ENCODE results near the gene GAPVD1. TPM values are rescaled to one million over a fixed set of nuclear protein-coding genes. Genes with fewer than 3 reads are reported as not detected.
"Not testable (repeated sequence)": the region's sequence is repeated elsewhere in the genome, so short reads cannot be mapped to it uniquely, and the experiment has no call there.

The GAPVD1 gene
- total RNA-seq, 4 donors from 2014 or later, result 56.8 to 66.6 (median 63.9) TPM

- no peak overlapping the region for H3K4me3 ChIP-seq
- DNase-seq (ENCODE audit: low spot score in 2 of 2), result no peak
- no peak overlapping the region for H3K27ac ChIP-seq
- no peaks in the 10 kb centered on the region for H3K27me3 ChIP-seq
- no peaks in the 10 kb centered on the region for H3K9me3 ChIP-seq
- H3K36me3 ChIP-seq, result peaks cover 0 to 5% (median 0%) of the 10 kb centered on the region in 3 donors
- TF ChIP-seq EP300 (IDR thresholded peaks at IDR 0.05), result peak in 1 of 2 donors; percentile 32
- TF ChIP-seq CTCF (IDR thresholded peaks at IDR 0.05), result no peak
- H3K4me1 ChIP-seq, result peaks cover 0 to 15% (median 11%) of the 10 kb centered on the region in 4 donors
- WGBS, 2 donors, result 50 to 57% methylated on average over 2 of the region's 2 CpGs
These were observed 2.6 kb upstream of the GAPVD1 start for GRCh38 chr9:125258832-125259534.

GRCh38 chr9:125260561-125260960 lies 1.1 kb upstream of the GAPVD1 start:
- Histone ChIP-seq H3K4me3 (no peak overlapping the region), H3K4me1 (peaks cover 0 to 24% (median 14%) of the 10 kb centered on the region in 4 donors), H3K36me3 (peaks cover 0 to 6% (median 0%) of the 10 kb centered on the region in 3 donors), H3K9me3 (no peaks in the 10 kb centered on the region), H3K27me3 (no peaks in the 10 kb centered on the region), H3K27ac (peak overlapping the region in 1 of 4 donors; percentile 89)
- no peak for DNase-seq (ENCODE audit: low spot score in 2 of 2)
- TF ChIP-seq EP300 (IDR thresholded peaks at IDR 0.05), result no peak
- TF ChIP-seq CTCF (IDR thresholded peaks at IDR 0.05), result no peak
- no peak for TF ChIP-seq POLR2A (IDR thresholded peaks at IDR 0.05)

- TF ChIP-seq POLR2A (IDR thresholded peaks at IDR 0.05) (no peak), EP300 (IDR thresholded peaks at IDR 0.05) (no peak), CTCF (IDR thresholded peaks at IDR 0.05) (no peak)
- Histone ChIP-seq H3K27ac (peak overlapping the region; percentile 79 to 89 (median 85)), H3K4me3 (peak overlapping the region; percentile 88 to 96 (median 94)), H3K4me1 (peaks cover 0 to 24% (median 14%) of the 10 kb centered on the region in 4 donors), H3K27me3 (no peaks in the 10 kb centered on the region), H3K9me3 (no peaks in the 10 kb centered on the region), H3K36me3 (peaks cover 0 to 16% (median 0%) of the 10 kb centered on the region in 3 donors)
- DNase-seq (ENCODE audit: low spot score in 2 of 2), result no peak
- WGBS, 2 donors, result 13 to 16% methylated on average over 11 of the region's 11 CpGs
These were observed 817 bp downstream of the GAPVD1 start for GRCh38 chr9:125262294-125262991.

- not testable (repeated sequence) for DNase-seq (ENCODE audit: low spot score in 2 of 2)
These were observed 2.4 kb downstream of the GAPVD1 start for GRCh38 chr9:125264068-125264467.

GRCh38 chr9:125268394-125269013 lies 6.9 kb downstream of the GAPVD1 start:
- H3K4me3 ChIP-seq, result no peak overlapping the region
- H3K9me3 ChIP-seq, result no peaks in the 10 kb centered on the region
- WGBS, 2 donors, result 58% methylated on average over 6 of the region's 6 CpGs
- H3K4me1 ChIP-seq, result peaks cover 0 to 54% (median 23%) of the 10 kb centered on the region in 4 donors
- TF ChIP-seq POLR2A (IDR thresholded peaks at IDR 0.05), result no peak
- no peak for TF ChIP-seq EP300 (IDR thresholded peaks at IDR 0.05)
- DNase-seq (ENCODE audit: low spot score in 2 of 2), result no peak
- H3K27ac ChIP-seq, result peak overlapping the region in 2 of 4 donors; percentile 48 to 54
- H3K36me3 ChIP-seq, result peaks cover 0 to 20% (median 0%) of the 10 kb centered on the region in 3 donors
- no peaks in the 10 kb centered on the region for H3K27me3 ChIP-seq

More at GRCh38 chr9:125264068-125264467, 2.4 kb downstream of the GAPVD1 start:
- H3K9me3 ChIP-seq, H3K27me3 ChIP-seq, H3K4me3 ChIP-seq, H3K27ac ChIP-seq: not testable (repeated sequence)
- peaks cover 0 to 36% (median 17%) of the 10 kb centered on the region in 4 donors for H3K4me1 ChIP-seq
- WGBS, 2 donors, result 81 to 85% methylated on average over 7 of the region's 7 CpGs
- peaks cover 0 to 16% (median 0%) of the 10 kb centered on the region in 3 donors for H3K36me3 ChIP-seq
